HepG2 (cell line): ENCODE results near the gene RIPPLY2. TPM values are rescaled to one million over a fixed set of nuclear protein-coding genes. Genes with fewer than 3 reads are reported as not detected.

Source experiments
- ATAC-seq: fragments of 200-7000 bp; cut with Tn5 transposase; 3 replicates; pipeline ENCODE4 v1.9.1; 2020; ENCODE audit warnings: mild to moderate bottlenecking, moderate library complexity
- BruUV-seq: library from RNA; stranded (reverse); fragments of 400-500 nt; replicated peaks from 2 replicates; lab custom pipeline; 2021; lab: Mats Ljungman, UMichigan
- CTCF ChIA-PET: fragments of 300-600 bp; formaldehyde crosslinking; extraction: SDS; loops from one replicate; lab custom pipeline; 2021; ENCODE audit warnings: low total read pairs, inconsistent platforms, low intra/inter-chr PET ratio; lab: Yijun Ruan, JAX
- POLR2A ChIA-PET: fragments of 350-600 bp; sonication (Branson Sonifier 250); formaldehyde crosslinking; loops from one replicate; lab custom pipeline; 2020; ENCODE audit warnings: antibody characterized with exemption, inconsistent platforms; lab: Yijun Ruan, JAX
- DNase-seq: peaks from one replicate; pipeline ENCODE4 v3.0.0-alpha.2; 2015; ENCODE audit warnings: low spot score
- FAIRE-seq: peaks from 3 replicates; lab custom pipeline; 2011; peaks lifted over from hg19 to GRCh38; lab: Jason Lieb, UNC
- H2AFZ ChIP-seq: one replicate; pipeline ENCODE4 v1.6.1; 2011; ENCODE audit warnings: low read length, inconsistent platforms
- H3K27ac ChIP-seq: fragments of 300-600 bp; 3 replicates; pipeline ENCODE4 v1.8.0; 2011; ENCODE audit warnings: mixed run types, mild to moderate bottlenecking, mixed read lengths, low read length, inconsistent platforms; ENCODE audit not compliant: insufficient read depth; ENCODE audit errors: extremely low read length
- H3K27me3 ChIP-seq, 2 experiments: fragments of 200-600 bp in 1 of 2; 2 replicates in 1 of 2; 3 replicates in 1 of 2; pipeline versions ENCODE4 v1.6.0 to v1.8.0; 2011; ENCODE audit warnings: low read length in 2 of 2, mild to moderate bottlenecking in 2 of 2, moderate library complexity in 2 of 2, inconsistent platforms in 1 of 2; ENCODE audit not compliant: insufficient read depth in 2 of 2, control insufficient read depth in 1 of 2
- H3K36me3 ChIP-seq, 2 experiments: fragments of 200-600 bp in 1 of 2; replicated peaks in 1 of 2; 2 replicates in 1 of 2; 3 replicates in 1 of 2; pipeline versions ENCODE4 v1.5.1 to v1.8.0; 2011; ENCODE audit warnings: low read length in 2 of 2, inconsistent platforms in 1 of 2; ENCODE audit not compliant: insufficient read depth in 2 of 2, control insufficient read depth in 1 of 2
- H3K4me1 ChIP-seq: 2 replicates; pipeline ENCODE4 v1.5.1; 2012; ENCODE audit warnings: low read length, inconsistent platforms; ENCODE audit not compliant: insufficient read depth
- H3K4me2 ChIP-seq: 2 replicates; pipeline ENCODE4 v1.6.0; 2011; ENCODE audit warnings: low read depth, low read length, inconsistent platforms
- H3K4me3 ChIP-seq, 3 experiments: fragments of 200-600 bp in 1 of 3; sonication (generic), shearing (Covaris generic) in 1 of 3; replicated peaks in 1 of 3; 2 replicates each; pipeline ENCODE4 v1.5.1; 2011 to 2016; ENCODE audit warnings: low read length in 3 of 3, inconsistent platforms in 2 of 3, low read depth in 2 of 3, mild to moderate bottlenecking in 2 of 3, control low read depth in 1 of 3, mixed read lengths in 1 of 3; ENCODE audit not compliant: insufficient read depth in 1 of 3
- H3K79me2 ChIP-seq: one replicate; pipeline ENCODE4 v1.6.1; 2011; ENCODE audit warnings: low read length, inconsistent platforms; ENCODE audit not compliant: insufficient read depth
- H3K9ac ChIP-seq: 2 replicates; pipeline ENCODE4 v1.6.0; 2011; ENCODE audit warnings: mild to moderate bottlenecking, low read depth, low read length, inconsistent platforms; ENCODE audit not compliant: insufficient read depth
- H3K9me3 ChIP-seq: 2 replicates; pipeline ENCODE4 v1.5.1; 2012; ENCODE audit warnings: mild to moderate bottlenecking, low read length
- H4K20me1 ChIP-seq: 2 replicates; pipeline ENCODE4 v1.6.0; 2011; ENCODE audit warnings: inconsistent platforms, mild to moderate bottlenecking, low read length, moderate library complexity; ENCODE audit not compliant: insufficient read depth
- CEBPG ChIP-seq: IDR thresholded peaks from 2 replicates; pipeline ENCODE4 v1.6.1; 2016
- CREB1 ChIP-seq, 2 experiments: fragments of 450-650 bp in 1 of 2; IDR thresholded peaks; 2 replicates each; pipeline ENCODE4 v1.6.1; 2016 to 2017; ENCODE audit warnings: control low read depth in 1 of 2, mild to moderate bottlenecking in 1 of 2, missing compliant biosample characterization in 1 of 2, missing genetic modification characterization in 1 of 2
- HMG20B ChIP-seq: conservative IDR thresholded peaks from 2 replicates; pipeline ENCODE4 v1.6.1; 2016; ENCODE audit warnings: missing genetic modification reagents, missing compliant biosample characterization
- SCMH1 ChIP-seq: sonication (generic); formaldehyde crosslinking; IDR thresholded peaks from 2 replicates; pipeline ENCODE4 v1.9.0; 2021; ENCODE audit warnings: missing genetic modification reagents, mild to moderate bottlenecking, borderline replicate concordance
- SIN3A ChIP-seq: IDR thresholded peaks from 2 replicates; pipeline ENCODE4 v1.6.1; 2011; ENCODE audit warnings: low read depth, mild to moderate bottlenecking, control low read depth, low read length, borderline replicate concordance
- SRSF1 ChIP-seq: fragments of 200-400 bp; formaldehyde crosslinking; optimal IDR thresholded peaks from 2 replicates; pipeline ENCODE3; 2017; ENCODE audit warnings: mild to moderate bottlenecking, low read depth, low read length, moderate library complexity
- ZNF20 ChIP-seq: sonication (generic); formaldehyde crosslinking; IDR thresholded peaks from 2 replicates; pipeline ENCODE4 v1.4.0; 2020; ENCODE audit warnings: mild to moderate bottlenecking, moderate library complexity, missing genetic modification reagents
- WGBS: methylation state at CpG from one replicate; pipeline ENCODE4 v1.1.6; 2017; ENCODE audit warnings: low lambda C conversion rate; 5-methylcytosine and 5-hydroxymethylcytosine counted together
- in situ Hi-C: cut with HindIII; loops from 2 replicates; pipeline ENCODE4 v1.10.0; 2017; ENCODE audit warnings: low pct_unique_long_range_greater_than_20kb; ENCODE audit not compliant: extremely low pct_ligation_motif_present
- intact Hi-C: fragments of 100-400 bp; cut with micrococcal nuclease; formaldehyde crosslinking; loops from one replicate; pipeline ENCODE4 v1.10.0; 2022; ENCODE audit not compliant: unreplicated experiment
- polyA plus RNA-seq, 8 experiments: library from polyadenylated mRNA; depleted of rRNA in 3 of 8; stranded (reverse) in 7 of 8; unstranded in 1 of 8; fragments of >200 nt; fragmentation: Illumina TruSeq in 4 of 8; extraction: Trizol in 4 of 8; gene quantifications; 2 replicates each; pipeline versions ENCODE4 v1.2.1 to v1.2.3, GENCODE V29; 2011 to 2016; ENCODE audit warnings: low read depth in 4 of 8, missing spikeins in 1 of 8, mixed read lengths in 1 of 8; ENCODE audit not compliant: insufficient read depth in 1 of 8
- total RNA-seq, 5 experiments: library from RNA; depleted of rRNA; stranded (reverse); fragments of >200 nt; fragmentation: Illumina TruSeq; extraction: Trizol; gene quantifications; 2 replicates each; pipeline ENCODE4 v1.2.3, GENCODE V29; 2016; ENCODE audit warnings: low read depth in 1 of 5
- TF ChIP-seq, protein P1 (sequence below): IDR thresholded peaks from 2 replicates; pipeline ENCODE4 v1.6.1; 2016; ENCODE audit warnings: mild to moderate bottlenecking, missing biosample characterization, missing genetic modification reagents
- TF ChIP-seq, protein P2 (sequence below): sonication (generic); formaldehyde crosslinking; IDR thresholded peaks from 2 replicates; pipeline ENCODE4 v1.8.1; 2023; ENCODE audit warnings: mild to moderate bottlenecking, missing genetic modification reagents, borderline replicate concordance
- TF ChIP-seq, protein P3 (sequence below): sonication (generic); formaldehyde crosslinking; IDR thresholded peaks from 2 replicates; pipeline ENCODE4 v1.4.0; 2020; ENCODE audit warnings: low read depth, mild to moderate bottlenecking, missing genetic modification reagents

RIPPLY2 gene
- total and polyA plus RNA-seq, 2 of the 13 experiments (the other 11 are each of a cell fraction or from before 2014, with no cell fraction given): not detected

DNA sequence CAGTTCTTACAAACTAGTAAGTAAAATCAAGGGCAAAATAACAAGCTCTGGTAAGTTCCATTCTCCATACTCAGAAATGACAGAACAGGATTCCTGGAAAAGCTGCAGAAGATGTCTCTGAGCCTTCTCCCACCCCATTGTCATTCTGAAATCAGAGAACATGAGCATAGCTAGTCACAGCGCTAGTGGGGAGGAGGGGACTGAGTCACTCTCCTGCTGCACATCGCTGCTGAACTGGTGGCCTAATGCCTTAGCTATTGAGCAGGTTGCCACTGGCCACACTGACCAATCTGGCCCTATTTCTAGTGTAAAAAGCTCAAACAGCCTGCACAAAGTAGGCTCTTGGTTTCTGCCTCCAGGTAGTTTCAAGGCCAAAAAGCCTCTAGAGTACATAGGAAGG is 26.1 kb upstream of the RIPPLY2 start:
- ChIA-PET POLR2A (no interaction called here), CTCF (no interaction called here)
- H3K27me3 ChIP-seq: no peaks in the 10 kb centered on the region
- no peak overlapping the region for H3K9ac ChIP-seq
- no CpG with 5 or more reads among the region's 2 CpGs for WGBS
- intact Hi-C loops: no loop called here
- H3K9me3 ChIP-seq: no peaks in the 10 kb centered on the region
- no peak overlapping the region for H3K27ac ChIP-seq
- ATAC-seq (no peak), DNase-seq (no peak), FAIRE-seq (no peak)
- in situ Hi-C loops: no loop called here
- no peak overlapping the region for H3K4me3 ChIP-seq
- no peaks in the 10 kb centered on the region for H4K20me1 ChIP-seq
- H3K4me2 ChIP-seq: no peak overlapping the region
- BruUV-seq: no TSS peak
- H2AFZ ChIP-seq: no peak overlapping the region
- H3K79me2 ChIP-seq: no peaks in the 10 kb centered on the region
- TF ChIP-seq CEBPG (CRISPR knock-in tag): no peak
- no peaks in the 10 kb centered on the region for H3K4me1 ChIP-seq
- no peaks in the 10 kb centered on the region for H3K36me3 ChIP-seq

DNA sequence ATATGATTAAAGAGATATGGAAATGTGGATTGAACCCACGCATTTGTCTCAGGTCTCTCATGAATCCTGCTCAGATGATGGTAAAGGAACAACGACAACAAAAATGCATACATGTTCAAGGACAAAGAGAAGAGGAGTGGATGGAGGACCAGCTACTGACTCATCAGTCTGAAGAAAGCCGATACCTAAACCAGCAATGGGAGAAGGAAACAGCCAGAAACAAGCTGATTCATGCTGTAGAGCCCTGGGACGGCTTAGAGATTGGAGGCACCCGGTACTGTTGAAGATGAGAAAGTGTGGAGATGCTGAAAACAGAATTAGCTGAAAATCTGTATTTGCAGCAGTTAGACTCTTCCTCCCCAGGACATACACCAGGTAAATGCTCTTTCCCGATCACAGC is 14.4 kb upstream of the RIPPLY2 start:
- H2AFZ ChIP-seq: no peak overlapping the region
- no TSS peak for BruUV-seq
- no peak overlapping the region for H3K4me2 ChIP-seq
- no peak overlapping the region for H3K27ac ChIP-seq
- H3K27me3 ChIP-seq: no peaks in the 10 kb centered on the region
- H3K9ac ChIP-seq: no peak overlapping the region
- no peak for TF ChIP-seq ZNF20 (CRISPR knock-in tag)
- TF ChIP-seq CREB1 (IDR thresholded peaks at IDR 0.05): no peak
- no peak for TF ChIP-seq CREB1 (CRISPR knock-in tag; IDR thresholded peaks at IDR 0.05)
- no peak for TF ChIP-seq SCMH1 (CRISPR knock-in tag)
- no peak for TF ChIP-seq HMG20B
- TF ChIP-seq, protein P1, sequence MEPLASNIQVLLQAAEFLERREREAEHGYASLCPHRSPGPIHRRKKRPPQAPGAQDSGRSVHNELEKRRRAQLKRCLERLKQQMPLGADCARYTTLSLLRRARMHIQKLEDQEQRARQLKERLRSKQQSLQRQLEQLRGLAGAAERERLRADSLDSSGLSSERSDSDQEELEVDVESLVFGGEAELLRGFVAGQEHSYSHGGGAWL (CRISPR knock-in tag): no peak
- TF ChIP-seq, protein P2, sequence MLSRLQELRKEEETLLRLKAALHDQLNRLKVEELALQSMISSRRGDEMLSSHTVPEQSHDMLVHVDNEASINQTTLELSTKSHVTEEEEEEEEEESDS (CRISPR knock-in tag): no peak
- TF ChIP-seq, protein P3, sequence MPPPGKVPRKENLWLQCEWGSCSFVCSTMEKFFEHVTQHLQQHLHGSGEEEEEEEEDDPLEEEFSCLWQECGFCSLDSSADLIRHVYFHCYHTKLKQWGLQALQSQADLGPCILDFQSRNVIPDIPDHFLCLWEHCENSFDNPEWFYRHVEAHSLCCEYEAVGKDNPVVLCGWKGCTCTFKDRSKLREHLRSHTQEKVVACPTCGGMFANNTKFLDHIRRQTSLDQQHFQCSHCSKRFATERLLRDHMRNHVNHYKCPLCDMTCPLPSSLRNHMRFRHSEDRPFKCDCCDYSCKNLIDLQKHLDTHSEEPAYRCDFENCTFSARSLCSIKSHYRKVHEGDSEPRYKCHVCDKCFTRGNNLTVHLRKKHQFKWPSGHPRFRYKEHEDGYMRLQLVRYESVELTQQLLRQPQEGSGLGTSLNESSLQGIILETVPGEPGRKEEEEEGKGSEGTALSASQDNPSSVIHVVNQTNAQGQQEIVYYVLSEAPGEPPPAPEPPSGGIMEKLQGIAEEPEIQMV (CRISPR knock-in tag): no peak
- TF ChIP-seq SIN3A: no peak
- TF ChIP-seq SRSF1: no peak
- TF ChIP-seq, all 625 proteins: peak for 0
- intact Hi-C loops (no loop called here), in situ Hi-C loops (no loop called here)
- POLR2A ChIA-PET: no interaction called here
- under 1% methylated on average over 6 of the region's 6 CpGs for WGBS
- Histone ChIP-seq H3K4me3 (no peak overlapping the region), H3K9me3 (no peaks in the 10 kb centered on the region), H3K79me2 (no peaks in the 10 kb centered on the region), H3K4me1 (no peaks in the 10 kb centered on the region), H3K36me3 (no peaks in the 10 kb centered on the region), H4K20me1 (no peaks in the 10 kb centered on the region)
- DNase-seq (no peak), FAIRE-seq (no peak), ATAC-seq (no peak)
- CTCF ChIA-PET: no interaction called here
